GM12892 (cell line): ENCODE results near the gene MBNL3.

Experiments used
- DNase-seq: peaks from one replicate; pipeline ENCODE4 v3.0.0; 2011; ENCODE audit not compliant: insufficient read length
- FAIRE-seq: peaks from 2 replicates; lab custom pipeline; 2011; peaks lifted over from hg19 to GRCh38; lab: Jason Lieb, UNC
- POLR2A ChIP-seq: IDR thresholded peaks from 2 replicates; pipeline ENCODE4 v1.6.1; 2011; ENCODE audit warnings: low read depth, low read length, control low read depth
- POLR2AphosphoS5 ChIP-seq: IDR thresholded peaks from 2 replicates; pipeline ENCODE4 v1.6.1; 2011; ENCODE audit warnings: low read depth, low read length, control low read depth
- TAF1 ChIP-seq: IDR thresholded peaks from 2 replicates; pipeline ENCODE4 v1.6.1; 2011; ENCODE audit warnings: low read depth, mild to moderate bottlenecking, control low read depth, low read length, borderline replicate concordance

The MBNL3 gene

GRCh38 chrX:132433551-132433950, 55.3 kb downstream of the MBNL3 start:
- FAIRE-seq (no peak), DNase-seq (no peak)
- no peak for TF ChIP-seq TAF1

DNA sequence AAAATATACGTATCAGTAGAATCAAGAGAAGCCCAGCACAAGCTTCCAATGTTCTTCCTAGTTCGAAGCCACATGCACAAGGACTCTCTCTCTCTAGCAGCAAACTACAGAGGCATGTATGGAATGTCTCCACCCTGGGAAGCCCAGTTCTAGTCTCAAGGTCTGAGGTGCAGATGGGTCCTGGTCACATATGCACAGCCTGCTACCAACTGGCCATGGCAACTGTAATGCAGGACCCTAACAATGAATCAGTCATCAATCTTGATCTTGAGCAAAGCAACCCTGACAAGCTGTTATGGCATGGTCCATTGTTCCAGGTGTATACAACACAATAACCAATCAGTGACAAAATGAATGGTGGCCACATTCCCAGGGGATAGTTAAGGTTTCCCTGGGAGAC, 55.8 kb downstream of the MBNL3 start:
- DNase-seq: no peak
- no peak for TF ChIP-seq POLR2A
- no peak for TF ChIP-seq TAF1
- no peak for TF ChIP-seq POLR2AphosphoS5
- FAIRE-seq: no peak

- FAIRE-seq (no peak), DNase-seq (no peak)
- TF ChIP-seq TAF1 (no peak), POLR2A (no peak), POLR2AphosphoS5 (no peak)
Observed at GRCh38 chrX:132428896-132429295, 59.9 kb downstream of the MBNL3 start.

DNA sequence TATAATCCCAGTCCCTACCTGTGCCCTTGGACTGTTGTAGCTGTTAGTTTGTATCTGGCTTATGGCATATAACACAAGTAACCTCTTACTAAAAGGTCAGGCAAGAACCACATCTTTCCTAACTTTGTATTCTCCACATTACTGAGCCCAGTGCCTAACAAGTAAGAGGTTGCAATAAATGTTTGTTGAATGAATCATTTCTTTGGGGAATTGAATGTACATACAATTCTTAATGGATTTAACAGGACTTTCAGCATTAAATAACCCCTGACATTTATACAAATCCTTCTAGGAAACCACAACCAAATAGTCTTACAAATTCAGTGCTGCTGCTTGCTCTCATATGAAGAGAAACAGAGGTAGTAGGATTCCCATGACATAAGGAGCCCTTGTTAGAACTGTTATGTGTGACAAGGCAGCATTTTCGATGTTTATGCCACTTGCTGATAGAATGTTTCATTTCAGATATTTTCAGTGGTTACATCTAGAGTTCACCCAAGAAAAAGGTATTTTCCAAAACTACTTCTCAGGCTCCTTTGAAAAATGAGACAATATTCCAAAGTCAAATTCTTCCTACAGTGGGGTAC, 62.0 kb downstream of the MBNL3 start:
- TF ChIP-seq POLR2AphosphoS5 (no peak), TAF1 (no peak), POLR2A (no peak)
- no peak for DNase-seq
- FAIRE-seq: peak; percentile 58

GRCh38 chrX:132425744-132426318, 63.0 kb downstream of the MBNL3 start:
- DNase-seq (no peak), FAIRE-seq (no peak)
- no peak for TF ChIP-seq TAF1
- TF ChIP-seq POLR2A: no peak
- TF ChIP-seq POLR2AphosphoS5: no peak

DNA sequence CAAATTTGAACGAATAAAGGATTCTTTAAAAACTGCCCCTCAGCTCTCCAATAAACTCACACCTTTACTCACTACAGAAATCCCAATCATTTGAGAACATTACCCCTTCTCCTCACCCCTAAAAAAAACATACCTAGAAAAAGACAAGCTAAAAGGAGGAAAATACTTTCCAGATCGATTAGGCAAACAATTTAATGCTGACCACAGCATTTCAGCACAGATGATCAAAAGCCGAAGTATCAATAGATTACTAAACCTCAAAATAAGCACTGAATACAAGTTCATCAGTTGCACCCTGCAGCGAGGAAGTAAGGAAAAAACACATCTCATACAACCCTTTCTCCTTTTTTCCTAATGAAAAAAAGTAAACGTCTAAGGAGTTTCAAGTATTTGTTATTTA, 65.5 kb downstream of the MBNL3 start:
- FAIRE-seq (no peak), DNase-seq (no peak)
- no peak for TF ChIP-seq TAF1
- no peak for TF ChIP-seq POLR2AphosphoS5
- no peak for TF ChIP-seq POLR2A

DNA sequence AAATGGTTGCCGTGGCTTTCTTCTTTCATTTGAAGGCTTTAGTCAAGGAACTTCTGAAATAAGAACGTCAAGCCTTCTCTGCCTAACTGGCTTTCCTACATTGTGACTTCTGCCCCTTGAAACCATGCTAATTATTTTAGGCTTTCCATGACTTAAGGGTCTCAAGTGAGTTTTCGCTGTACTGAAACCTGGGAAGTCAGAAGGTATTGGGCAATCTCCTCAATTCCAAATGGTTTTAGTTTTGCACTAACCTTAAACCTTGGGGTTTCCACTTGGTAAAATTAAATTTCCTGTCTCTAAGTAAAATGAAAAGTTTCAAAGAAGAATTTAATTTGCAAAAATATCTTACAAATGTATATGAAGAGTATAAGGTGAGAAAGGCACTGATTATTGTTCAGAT, 73.8 kb downstream of the MBNL3 start:
- TF ChIP-seq TAF1 (no peak), POLR2AphosphoS5 (no peak), POLR2A (no peak)
- FAIRE-seq: no peak
- no peak for DNase-seq

GRCh38 chrX:132414404-132414803, 74.4 kb downstream of the MBNL3 start:
- FAIRE-seq: no peak

GRCh38 chrX:132413459-132413858, 75.4 kb downstream of the MBNL3 start:
- DNase-seq (no peak), FAIRE-seq (peak; percentile 53)
- no peak for TF ChIP-seq POLR2A
- no peak for TF ChIP-seq TAF1
- TF ChIP-seq POLR2AphosphoS5: no peak

More at GRCh38 chrX:132414404-132414803, 74.4 kb downstream of the MBNL3 start:
- TF ChIP-seq POLR2AphosphoS5 (no peak), TAF1 (no peak), POLR2A (no peak)
- DNase-seq: no peak

GRCh38 chrX:132412208-132412607, 76.6 kb downstream of the MBNL3 start:
- FAIRE-seq (no peak), DNase-seq (no peak)
- TF ChIP-seq POLR2A (no peak), POLR2AphosphoS5 (no peak), TAF1 (no peak)

- TF ChIP-seq POLR2A (no peak), TAF1 (no peak), POLR2AphosphoS5 (no peak)
- FAIRE-seq: no peak
- DNase-seq: no peak
Observed at GRCh38 chrX:132411310-132411977, 77.4 kb downstream of the MBNL3 start.

DNA sequence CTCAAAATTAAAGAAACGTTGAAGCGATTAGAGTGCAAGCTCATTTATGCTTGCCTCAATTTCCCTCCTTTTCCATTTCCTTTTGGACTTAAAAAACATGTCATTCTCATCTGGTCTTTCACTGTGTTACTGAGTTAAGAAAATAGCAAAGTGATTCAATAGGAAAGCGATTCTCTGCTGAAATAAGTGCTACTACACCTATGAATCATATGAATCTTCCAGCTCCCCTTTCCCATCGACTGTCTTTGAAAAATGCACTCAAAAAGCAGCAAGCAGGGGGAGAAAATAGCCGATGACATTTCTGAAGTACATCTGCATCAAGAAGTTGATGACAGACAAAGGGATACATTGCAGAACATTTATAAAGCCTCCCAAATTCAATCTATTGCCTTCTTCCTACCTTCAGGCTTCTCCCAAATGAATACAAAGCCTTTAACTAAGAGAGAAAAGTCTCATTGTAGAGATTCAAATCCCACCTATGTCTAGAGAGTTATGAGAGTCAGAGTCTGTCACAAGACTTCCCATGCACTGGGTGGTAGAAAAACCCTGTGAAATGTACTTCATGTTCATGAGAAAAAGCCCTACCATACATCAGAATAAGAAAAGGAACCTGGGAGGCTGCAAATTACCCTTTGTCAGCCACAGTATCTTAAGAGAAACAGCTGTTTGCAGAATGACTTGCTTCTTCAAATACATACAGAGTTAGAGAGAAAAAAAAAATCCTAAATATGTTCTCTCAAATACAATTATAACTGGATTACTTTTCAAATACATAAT, 78.9 kb downstream of the MBNL3 start:
- no peak for TF ChIP-seq TAF1
- no peak for TF ChIP-seq POLR2AphosphoS5
- no peak for TF ChIP-seq POLR2A
- no peak for DNase-seq
- no peak for FAIRE-seq

DNA sequence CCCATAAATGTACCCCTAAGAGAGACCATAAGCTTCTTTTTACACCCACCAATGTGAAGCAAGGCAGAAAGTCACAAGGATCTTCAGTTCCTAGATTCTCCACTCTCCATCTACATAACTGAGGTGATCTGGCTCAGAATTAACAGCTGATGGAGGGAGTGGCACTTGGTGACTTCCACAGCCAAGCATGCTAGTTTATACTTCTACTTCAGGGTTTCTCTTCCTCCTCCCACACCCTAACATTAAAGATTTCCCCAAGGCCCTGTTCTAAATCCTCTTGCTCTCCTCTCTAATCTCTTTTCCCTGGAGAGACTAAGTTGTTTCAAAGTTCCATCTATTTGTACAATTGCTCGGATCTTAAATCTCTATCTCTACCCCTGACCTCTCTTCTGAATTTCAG, 81.1 kb downstream of the MBNL3 start:
- DNase-seq (no peak), FAIRE-seq (no peak)
- no peak for TF ChIP-seq POLR2AphosphoS5
- TF ChIP-seq POLR2A: no peak
- no peak for TF ChIP-seq TAF1
